OCI-LY3 (cell line): ENCODE results near the gene CDPF1.

Experiments used
- H2AFZ ChIP-seq: fragments of 200-600, 300-600 bp; shearing (Covaris generic); 2 replicates; pipeline ENCODE4 v1.6.0; 2014; ENCODE audit warnings: antibody characterized with exemption, low read depth, low read length
- H3K27ac ChIP-seq: fragments of 200-600, 300-600 bp; sonication (generic); 2 replicates; pipeline ENCODE4 v1.5.1; 2014; ENCODE audit warnings: mild to moderate bottlenecking, low read length, moderate library complexity, mixed read lengths
- H3K27me3 ChIP-seq: fragments of 200-600, 300-600 bp; sonication (generic); 2 replicates; pipeline ENCODE4 v1.6.1; 2014; ENCODE audit warnings: low read depth, low read length, mixed read lengths
- H3K36me3 ChIP-seq: fragments of 200-600, 300-600 bp; sonication (generic); replicated peaks from 2 replicates; pipeline ENCODE3; 2014; ENCODE audit warnings: low read depth, low read length, mixed read lengths
- H3K4me1 ChIP-seq: fragments of 300-600, 200-600 bp; sonication (generic); 2 replicates; pipeline ENCODE4 v1.6.1; 2014; ENCODE audit warnings: low read length, mixed read lengths
- H3K4me2 ChIP-seq: fragments of 200-600, 300-600 bp; sonication (generic); 2 replicates; pipeline ENCODE4 v1.6.1; 2014; ENCODE audit warnings: low read length, mixed read lengths
- H3K4me3 ChIP-seq: fragments of 300-600, 200-600 bp; sonication (generic); 2 replicates; pipeline ENCODE4 v1.5.1; 2014; ENCODE audit warnings: antibody characterized with exemption, mild to moderate bottlenecking, low read length, moderate library complexity
- H3K79me2 ChIP-seq: fragments of 300-600, 200-600 bp; shearing (Covaris generic); 2 replicates; pipeline ENCODE4 v1.6.1; 2014; ENCODE audit warnings: mild to moderate bottlenecking, low read length, mixed read lengths
- H3K9ac ChIP-seq: fragments of 300-600, 200-600 bp; shearing (Covaris generic); 2 replicates; pipeline ENCODE4 v1.6.0; 2014; ENCODE audit warnings: mild to moderate bottlenecking, low read length, moderate library complexity
- H3K9me3 ChIP-seq: fragments of 200-600, 300-600 bp; shearing (Covaris generic); 2 replicates; pipeline ENCODE4 v1.6.1; 2014; ENCODE audit warnings: low read length, mixed read lengths; ENCODE audit not compliant: insufficient read depth
- H4K20me1 ChIP-seq: fragments of 200-600, 300-600 bp; sonication (generic); 2 replicates; pipeline ENCODE4 v1.6.1; 2016; ENCODE audit warnings: low read length, mixed read lengths; ENCODE audit not compliant: insufficient read depth
- EZH2phosphoT487 ChIP-seq: fragments of 200-600 bp; shearing (Covaris generic); IDR thresholded peaks from 2 replicates; pipeline ENCODE4 v1.6.1; 2018; ENCODE audit warnings: antibody characterized with exemption, mixed run types, low read depth
- TF ChIP-seq, protein P1 (sequence below): fragments of 200-600, 300-600 bp; sonication (generic); IDR thresholded peaks from 2 replicates; pipeline ENCODE4 v1.5.1; 2014; ENCODE audit warnings: antibody characterized with exemption, low read length, low read depth

The CDPF1 gene

DNA sequence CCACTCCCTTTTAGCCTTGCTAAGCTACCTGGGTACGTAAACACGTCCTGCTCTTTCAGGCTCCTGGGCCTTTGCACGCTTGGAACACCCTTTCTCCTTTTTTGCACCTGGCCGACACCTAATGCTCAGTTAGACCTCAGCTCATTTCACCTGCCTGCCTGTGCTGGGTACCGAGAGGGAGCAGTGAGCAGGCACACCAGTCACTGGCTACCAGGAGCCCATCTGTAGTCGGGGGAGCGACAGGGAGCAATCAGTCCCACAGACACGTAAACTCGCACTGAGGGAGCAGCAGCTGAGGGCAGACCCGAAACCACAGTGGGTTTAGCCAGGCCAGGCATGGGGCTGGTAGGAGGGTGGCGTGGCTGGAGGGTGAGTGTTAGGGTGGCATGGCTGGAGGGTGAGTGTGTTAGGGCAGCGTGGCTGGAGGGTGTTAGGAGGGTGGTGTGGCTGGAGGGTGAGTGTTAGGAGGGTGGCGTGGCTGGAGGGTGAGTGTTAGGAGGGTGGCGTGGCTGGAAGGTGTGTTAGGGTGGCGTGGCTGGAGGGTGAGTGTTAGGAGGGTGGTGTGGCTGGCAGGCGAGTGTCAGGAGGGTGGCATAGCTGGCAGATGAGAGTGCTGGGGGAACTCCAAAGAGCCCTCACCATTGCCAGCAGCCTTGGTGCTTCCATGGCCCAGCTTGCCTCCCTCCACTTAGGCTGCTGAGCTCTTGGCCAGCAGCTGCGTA lies 40.2 kb upstream of the CDPF1 start:
- peaks cover 5% of the 10 kb centered on the region for H3K36me3 ChIP-seq
- no peak overlapping the region for H3K9ac ChIP-seq
- H3K4me1 ChIP-seq, result peaks cover 5% of the 10 kb centered on the region; the same call in 1 of the 2 replicates
- H3K27ac ChIP-seq, result no peak overlapping the region
- no peak overlapping the region for H3K4me2 ChIP-seq
- no peaks in the 10 kb centered on the region for H4K20me1 ChIP-seq
- H3K9me3 ChIP-seq, result no peaks in the 10 kb centered on the region
- no peak overlapping the region for H3K4me3 ChIP-seq
- H2AFZ ChIP-seq, result no peak overlapping the region
- H3K79me2 ChIP-seq, result no peaks in the 10 kb centered on the region
- no peak for TF ChIP-seq EZH2phosphoT487
- TF ChIP-seq, protein P1, sequence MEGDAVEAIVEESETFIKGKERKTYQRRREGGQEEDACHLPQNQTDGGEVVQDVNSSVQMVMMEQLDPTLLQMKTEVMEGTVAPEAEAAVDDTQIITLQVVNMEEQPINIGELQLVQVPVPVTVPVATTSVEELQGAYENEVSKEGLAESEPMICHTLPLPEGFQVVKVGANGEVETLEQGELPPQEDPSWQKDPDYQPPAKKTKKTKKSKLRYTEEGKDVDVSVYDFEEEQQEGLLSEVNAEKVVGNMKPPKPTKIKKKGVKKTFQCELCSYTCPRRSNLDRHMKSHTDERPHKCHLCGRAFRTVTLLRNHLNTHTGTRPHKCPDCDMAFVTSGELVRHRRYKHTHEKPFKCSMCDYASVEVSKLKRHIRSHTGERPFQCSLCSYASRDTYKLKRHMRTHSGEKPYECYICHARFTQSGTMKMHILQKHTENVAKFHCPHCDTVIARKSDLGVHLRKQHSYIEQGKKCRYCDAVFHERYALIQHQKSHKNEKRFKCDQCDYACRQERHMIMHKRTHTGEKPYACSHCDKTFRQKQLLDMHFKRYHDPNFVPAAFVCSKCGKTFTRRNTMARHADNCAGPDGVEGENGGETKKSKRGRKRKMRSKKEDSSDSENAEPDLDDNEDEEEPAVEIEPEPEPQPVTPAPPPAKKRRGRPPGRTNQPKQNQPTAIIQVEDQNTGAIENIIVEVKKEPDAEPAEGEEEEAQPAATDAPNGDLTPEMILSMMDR, result no peak
- H3K27me3 ChIP-seq, result no peaks in the 10 kb centered on the region

DNA sequence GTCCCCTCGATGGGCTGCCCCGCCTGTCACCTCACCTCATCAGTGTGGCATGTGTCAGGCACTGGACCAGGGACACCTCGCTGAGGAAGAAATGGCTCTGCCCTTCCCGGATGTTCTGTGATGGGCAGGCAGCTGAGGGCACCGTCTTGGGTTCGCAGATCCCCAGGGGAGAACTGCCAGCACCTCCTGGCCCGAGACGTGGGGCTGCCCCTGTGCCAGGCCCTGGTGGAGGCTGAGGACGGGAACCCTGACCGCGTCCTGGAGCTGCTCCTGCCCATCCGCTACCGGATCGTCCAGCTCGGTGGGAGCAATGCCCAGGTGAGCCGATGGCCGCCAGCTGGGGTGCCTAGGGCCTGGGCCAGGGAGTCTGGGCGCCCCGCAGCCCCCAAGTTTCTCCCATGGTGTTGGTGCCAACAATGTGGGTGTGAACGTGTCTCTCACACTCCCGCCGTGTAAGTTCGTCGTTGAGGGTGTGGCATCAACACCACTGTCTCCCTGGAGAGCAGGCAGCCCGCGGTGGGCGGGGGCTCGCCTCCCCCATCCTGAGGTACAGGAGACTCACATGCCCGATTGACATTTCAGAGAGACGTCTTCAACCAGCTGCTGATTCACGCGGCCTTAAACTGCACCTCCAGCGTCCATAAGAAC lies 39.3 kb upstream of the CDPF1 start:
- Histone ChIP-seq H2AFZ (no peak overlapping the region), H3K4me2 (no peak overlapping the region), H3K79me2 (no peaks in the 10 kb centered on the region), H4K20me1 (no peaks in the 10 kb centered on the region), H3K36me3 (peaks cover 5% of the 10 kb centered on the region), H3K4me1 (peaks cover 2% of the 10 kb centered on the region; the same call in 1 of the 2 replicates), H3K27ac (no peak overlapping the region), H3K9me3 (no peaks in the 10 kb centered on the region), H3K27me3 (no peaks in the 10 kb centered on the region), H3K4me3 (no peak overlapping the region), H3K9ac (no peak overlapping the region)
- TF ChIP-seq EZH2phosphoT487, result no peak
- TF ChIP-seq, protein P1, result no peak

DNA sequence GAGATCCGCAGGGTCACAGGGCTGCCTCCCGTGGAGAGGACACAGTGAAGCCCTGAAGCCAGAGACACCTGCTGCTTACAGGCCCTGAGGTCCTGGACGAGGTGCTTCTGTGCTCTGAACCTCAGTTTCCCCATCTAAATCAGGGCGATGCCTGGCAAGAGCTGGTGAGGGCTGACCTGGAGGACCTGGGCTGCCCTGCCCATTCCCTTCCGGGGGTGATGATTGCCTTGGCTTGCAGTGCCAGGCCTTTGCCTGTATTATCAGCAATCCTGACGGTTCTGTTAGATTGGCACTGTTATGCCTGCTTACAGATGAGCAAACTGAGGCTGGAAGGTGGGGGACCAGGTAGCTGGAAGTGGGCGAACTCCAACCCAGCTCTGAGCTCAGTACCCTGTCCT lies 38.8 kb upstream of the CDPF1 start:
- Histone ChIP-seq H2AFZ (no peak overlapping the region), H3K27me3 (no peaks in the 10 kb centered on the region), H3K4me3 (no peak overlapping the region), H3K79me2 (no peaks in the 10 kb centered on the region), H3K4me2 (no peak overlapping the region), H3K27ac (no peak overlapping the region), H3K36me3 (peaks cover 5% of the 10 kb centered on the region), H3K4me1 (peaks cover 2% of the 10 kb centered on the region; the same call in 1 of the 2 replicates), H3K9ac (no peak overlapping the region), H4K20me1 (no peaks in the 10 kb centered on the region), H3K9me3 (no peaks in the 10 kb centered on the region)
- TF ChIP-seq, protein P1, result no peak
- TF ChIP-seq EZH2phosphoT487, result no peak

DNA sequence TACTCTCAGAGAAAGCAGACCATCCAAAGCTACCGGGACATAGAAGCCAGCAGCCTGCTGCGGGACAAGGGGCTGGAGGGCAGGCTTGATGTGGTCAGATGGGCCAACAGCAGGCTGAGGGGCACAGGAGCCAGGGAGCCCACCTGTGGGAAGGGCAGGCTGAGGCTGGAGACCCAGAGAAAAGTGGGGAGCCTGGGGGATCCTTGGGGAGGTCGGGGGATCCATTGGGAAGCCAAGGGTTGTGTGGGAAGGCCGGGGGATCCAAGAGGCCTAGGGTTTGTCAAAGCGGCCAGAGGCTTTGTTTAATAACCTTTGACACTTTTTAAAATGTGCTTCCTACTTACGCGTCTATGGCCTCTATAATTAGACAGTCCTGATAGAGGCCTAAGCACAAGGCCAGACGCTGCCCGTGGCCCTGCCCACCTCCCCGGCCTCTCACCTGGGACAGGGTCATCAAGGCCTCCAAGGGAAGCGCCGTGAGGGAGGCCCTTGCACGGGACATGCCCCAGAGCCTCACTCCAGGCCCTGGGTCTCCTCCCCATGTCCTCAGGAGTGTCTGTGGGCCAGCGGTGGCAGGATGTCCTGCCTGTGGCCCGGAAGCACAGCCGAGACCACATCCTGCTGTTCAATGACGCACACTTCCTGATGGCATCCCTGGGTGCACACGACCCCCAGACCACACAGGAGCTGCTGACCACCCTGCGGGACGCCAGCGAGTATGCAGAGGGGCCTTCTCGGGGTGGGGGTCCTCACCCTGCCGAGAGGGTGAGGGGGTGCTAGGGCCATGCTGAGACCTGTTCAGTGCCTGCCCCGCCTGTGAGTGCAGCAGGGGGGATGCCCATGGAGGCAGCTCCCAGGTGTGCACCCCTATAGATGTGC lies 38.0 kb upstream of the CDPF1 start:
- H4K20me1 ChIP-seq, result no peaks in the 10 kb centered on the region
- H3K4me3 ChIP-seq, result no peak overlapping the region
- no peak for TF ChIP-seq EZH2phosphoT487
- TF ChIP-seq, protein P1, result no peak
- H3K4me1 ChIP-seq, result peaks cover 2% of the 10 kb centered on the region; the same call in 1 of the 2 replicates
- H3K9me3 ChIP-seq, result no peaks in the 10 kb centered on the region
- H3K79me2 ChIP-seq, result no peaks in the 10 kb centered on the region
- no peak overlapping the region for H3K27ac ChIP-seq
- no peaks in the 10 kb centered on the region for H3K27me3 ChIP-seq
- H2AFZ ChIP-seq, result no peak overlapping the region
- peaks cover 5% of the 10 kb centered on the region for H3K36me3 ChIP-seq
- no peak overlapping the region for H3K9ac ChIP-seq
- H3K4me2 ChIP-seq, result no peak overlapping the region
